Measurements from ENCODE around the gene PIAS1.

The PIAS1 gene

GRCh38 chr15:68188647-68189046 lies 134.5 kb downstream of the PIAS1 start:
- Histone ChIP-seq H3K27ac (ENCODE audit: low read length) (no peak overlapping the region), H3K4me1 (ENCODE audit: insufficient read depth, low read length) (peaks cover 4% of the 10 kb centered on the region; the same call in 1 of the 2 replicates), H3K4me3 (ENCODE audit: low read length) (no peak overlapping the region), H3K9me3 (ENCODE audit: insufficient read depth, low read depth, low read length) (no peaks in the 10 kb centered on the region), H3K27me3 (ENCODE audit: insufficient read depth, low read length) (no peaks in the 10 kb centered on the region), H3K36me3 (ENCODE audit: insufficient read depth, low read depth, low read length) (peaks cover 77% of the 10 kb centered on the region), H3K9ac (ENCODE audit: low read depth, low read length) (no peak overlapping the region)

GRCh38 chr15:68190048-68190447 lies 135.9 kb downstream of the PIAS1 start:
- peaks cover 67% of the 10 kb centered on the region for H3K36me3 ChIP-seq (ENCODE audit: insufficient read depth, low read depth, low read length)
- no peak overlapping the region for H3K27ac ChIP-seq (ENCODE audit: low read length)
- H3K4me1 ChIP-seq (ENCODE audit: insufficient read depth, low read length) = peaks cover 4% of the 10 kb centered on the region; the same call in 1 of the 2 replicates
- no peak overlapping the region for H3K4me3 ChIP-seq (ENCODE audit: low read length)
- H3K9me3 ChIP-seq (ENCODE audit: insufficient read depth, low read depth, low read length) = no peaks in the 10 kb centered on the region
- H3K9ac ChIP-seq (ENCODE audit: low read depth, low read length) = no peak overlapping the region
- H3K27me3 ChIP-seq (ENCODE audit: insufficient read depth, low read length) = no peaks in the 10 kb centered on the region

DNA sequence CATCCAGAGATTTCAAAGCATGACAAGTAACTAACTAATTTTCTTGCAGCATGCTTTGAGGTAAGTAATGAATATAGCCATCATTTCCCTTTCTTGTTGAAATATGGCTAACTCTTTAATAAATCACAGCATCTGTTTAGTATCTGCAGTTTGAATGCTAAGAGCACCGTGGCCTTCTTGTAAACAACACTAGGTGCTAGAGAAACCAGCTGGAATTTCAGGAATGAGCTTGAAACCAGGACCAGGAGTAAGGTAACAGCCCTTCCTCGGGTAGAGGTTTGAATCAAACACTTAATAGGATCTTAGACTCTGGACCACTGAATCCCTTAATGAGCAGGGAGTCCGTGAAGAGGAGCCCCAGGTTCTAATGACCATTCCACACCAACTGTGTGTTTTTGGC lies 137.4 kb downstream of the PIAS1 start:
- Histone ChIP-seq H3K27ac (ENCODE audit: low read length) (no peak overlapping the region), H3K27me3 (ENCODE audit: insufficient read depth, low read length) (no peaks in the 10 kb centered on the region), H3K9ac (ENCODE audit: low read depth, low read length) (no peak overlapping the region), H3K4me3 (ENCODE audit: low read length) (no peak overlapping the region), H3K4me1 (ENCODE audit: insufficient read depth, low read length) (peaks cover 4% of the 10 kb centered on the region; the same call in 1 of the 2 replicates), H3K36me3 (ENCODE audit: insufficient read depth, low read depth, low read length) (peaks cover 59% of the 10 kb centered on the region), H3K9me3 (ENCODE audit: insufficient read depth, low read depth, low read length) (no peaks in the 10 kb centered on the region)

DNA sequence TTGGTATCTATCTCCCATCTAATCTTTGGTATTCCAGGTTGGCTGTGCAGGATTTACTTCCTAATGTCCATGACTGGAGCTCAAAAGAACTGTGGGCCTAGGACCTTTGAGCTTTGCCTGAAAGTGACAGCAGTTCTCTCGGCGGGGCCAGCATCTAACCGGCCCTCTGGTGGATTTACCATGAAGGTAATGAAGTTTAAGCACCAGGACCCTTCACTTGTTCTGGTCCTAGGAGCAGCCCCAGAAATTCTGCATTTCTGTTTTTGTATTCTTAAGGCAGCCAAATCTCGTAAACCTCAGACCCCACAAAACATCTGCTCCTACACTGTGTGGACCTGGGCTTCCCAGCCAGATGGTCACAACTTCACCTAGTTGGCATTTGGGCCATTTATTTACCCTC lies 138.0 kb downstream of the PIAS1 start:
- Histone ChIP-seq H3K27ac (ENCODE audit: low read length) (no peak overlapping the region), H3K27me3 (ENCODE audit: insufficient read depth, low read length) (no peaks in the 10 kb centered on the region), H3K4me3 (ENCODE audit: low read length) (no peak overlapping the region), H3K4me1 (ENCODE audit: insufficient read depth, low read length) (peaks cover 4% of the 10 kb centered on the region; the same call in 1 of the 2 replicates), H3K36me3 (ENCODE audit: insufficient read depth, low read depth, low read length) (peaks cover 57% of the 10 kb centered on the region), H3K9ac (ENCODE audit: low read depth, low read length) (no peak overlapping the region), H3K9me3 (ENCODE audit: insufficient read depth, low read depth, low read length) (no peaks in the 10 kb centered on the region)

GRCh38 chr15:68192804-68193486 lies 138.8 kb downstream of the PIAS1 start:
- peaks cover 52% of the 10 kb centered on the region for H3K36me3 ChIP-seq (ENCODE audit: insufficient read depth, low read depth, low read length)

GRCh38 chr15:68195336-68196112 lies 141.4 kb downstream of the PIAS1 start:
- no peak overlapping the region for H3K4me3 ChIP-seq (ENCODE audit: low read length)
- no peak overlapping the region for H3K9ac ChIP-seq (ENCODE audit: low read depth, low read length)
- H3K4me1 ChIP-seq (ENCODE audit: insufficient read depth, low read length) = peaks cover 4% of the 10 kb centered on the region; the same call in 1 of the 2 replicates
- peaks cover 36% of the 10 kb centered on the region for H3K36me3 ChIP-seq (ENCODE audit: insufficient read depth, low read depth, low read length)
- H3K9me3 ChIP-seq (ENCODE audit: insufficient read depth, low read depth, low read length) = no peaks in the 10 kb centered on the region
- H3K27me3 ChIP-seq (ENCODE audit: insufficient read depth, low read length) = no peaks in the 10 kb centered on the region
- H3K27ac ChIP-seq (ENCODE audit: low read length) = no peak overlapping the region

More at GRCh38 chr15:68192804-68193486, 138.8 kb downstream of the PIAS1 start:
- peaks cover 4% of the 10 kb centered on the region; the same call in 1 of the 2 replicates for H3K4me1 ChIP-seq (ENCODE audit: insufficient read depth, low read length)
- no peak overlapping the region for H3K9ac ChIP-seq (ENCODE audit: low read depth, low read length)
- no peak overlapping the region for H3K27ac ChIP-seq (ENCODE audit: low read length)
- no peaks in the 10 kb centered on the region for H3K9me3 ChIP-seq (ENCODE audit: insufficient read depth, low read depth, low read length)
- H3K27me3 ChIP-seq (ENCODE audit: insufficient read depth, low read length) = no peaks in the 10 kb centered on the region
- no peak overlapping the region for H3K4me3 ChIP-seq (ENCODE audit: low read length)

GRCh38 chr15:68196445-68197169 lies 142.5 kb downstream of the PIAS1 start:
- Histone ChIP-seq H3K36me3 (ENCODE audit: insufficient read depth, low read depth, low read length) (peaks cover 29% of the 10 kb centered on the region), H3K4me3 (ENCODE audit: low read length) (no peak overlapping the region), H3K4me1 (ENCODE audit: insufficient read depth, low read length) (peaks cover 4% of the 10 kb centered on the region; the same call in 1 of the 2 replicates), H3K9me3 (ENCODE audit: insufficient read depth, low read depth, low read length) (no peaks in the 10 kb centered on the region), H3K9ac (ENCODE audit: low read depth, low read length) (no peak overlapping the region), H3K27me3 (ENCODE audit: insufficient read depth, low read length) (no peaks in the 10 kb centered on the region), H3K27ac (ENCODE audit: low read length) (no peak overlapping the region)

DNA sequence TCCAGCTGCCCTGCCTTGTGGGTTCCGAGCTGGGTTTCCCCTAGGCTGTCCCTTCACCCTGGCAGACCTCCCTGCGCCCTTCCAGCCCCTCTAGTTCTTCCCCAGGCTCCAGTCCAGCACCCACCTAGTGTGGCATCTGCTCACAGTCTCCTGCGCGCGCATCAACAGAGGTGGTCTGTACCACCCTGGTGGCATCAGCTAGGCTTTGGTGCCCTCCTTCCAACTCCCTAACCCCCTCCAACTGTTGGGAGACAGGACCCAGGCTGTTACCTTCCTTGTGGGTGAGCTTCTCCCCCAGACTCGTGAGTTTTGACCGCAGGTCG lies 143.0 kb downstream of the PIAS1 start:
- Histone ChIP-seq H3K9me3 (ENCODE audit: insufficient read depth, low read depth, low read length) (no peaks in the 10 kb centered on the region), H3K4me1 (ENCODE audit: insufficient read depth, low read length) (peaks cover 5% of the 10 kb centered on the region; the same call in 1 of the 2 replicates), H3K27ac (ENCODE audit: low read length) (no peak overlapping the region), H3K36me3 (ENCODE audit: insufficient read depth, low read depth, low read length) (peaks cover 25% of the 10 kb centered on the region), H3K27me3 (ENCODE audit: insufficient read depth, low read length) (no peaks in the 10 kb centered on the region), H3K4me3 (ENCODE audit: low read length) (no peak overlapping the region), H3K9ac (ENCODE audit: low read depth, low read length) (no peak overlapping the region)

DNA sequence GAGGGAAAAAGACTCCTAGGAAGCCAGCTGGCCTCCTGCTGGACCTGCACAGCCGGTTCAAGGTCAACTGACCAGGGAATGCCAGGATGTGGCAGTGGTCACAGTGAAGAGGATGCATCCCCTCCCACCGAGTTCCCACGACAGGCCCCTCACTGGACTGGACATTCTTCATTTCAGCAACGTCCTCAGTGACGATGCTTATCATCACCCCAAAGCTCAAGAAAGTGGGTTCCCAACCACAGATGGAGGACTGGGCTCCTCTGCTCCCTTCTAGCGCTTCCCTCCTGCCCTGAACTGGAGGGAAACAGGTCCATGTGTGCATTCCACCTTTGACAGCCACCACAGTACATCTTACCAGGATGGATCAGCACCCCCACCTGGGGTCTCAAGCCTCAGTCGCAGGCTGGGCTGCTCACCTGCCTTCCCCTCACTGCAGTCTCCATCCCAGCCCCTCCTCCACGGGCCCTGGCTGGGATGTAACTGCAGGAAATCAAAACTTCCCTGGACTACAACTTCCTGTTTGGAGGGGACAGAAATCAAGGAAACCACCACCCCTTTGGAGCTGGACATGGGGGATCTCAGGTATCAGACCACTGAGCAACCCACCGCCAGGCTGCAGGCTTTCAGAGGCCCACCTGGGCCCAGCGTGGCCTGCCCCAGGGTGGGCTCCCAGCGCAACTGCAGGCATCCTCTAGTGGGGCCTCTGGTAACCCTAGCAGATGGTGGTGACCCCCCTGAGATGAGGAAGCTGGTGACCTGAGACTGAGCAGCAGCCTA lies 143.7 kb downstream of the PIAS1 start:
- H3K27ac ChIP-seq (ENCODE audit: low read length) = no peak overlapping the region
- H3K9ac ChIP-seq (ENCODE audit: low read depth, low read length) = no peak overlapping the region
- no peak overlapping the region for H3K4me3 ChIP-seq (ENCODE audit: low read length)
- H3K9me3 ChIP-seq (ENCODE audit: insufficient read depth, low read depth, low read length) = no peaks in the 10 kb centered on the region
- H3K4me1 ChIP-seq (ENCODE audit: insufficient read depth, low read length) = peaks cover 8% of the 10 kb centered on the region; the same call in 1 of the 2 replicates
- H3K27me3 ChIP-seq (ENCODE audit: insufficient read depth, low read length) = no peaks in the 10 kb centered on the region
- peaks cover 17% of the 10 kb centered on the region for H3K36me3 ChIP-seq (ENCODE audit: insufficient read depth, low read depth, low read length)

DNA sequence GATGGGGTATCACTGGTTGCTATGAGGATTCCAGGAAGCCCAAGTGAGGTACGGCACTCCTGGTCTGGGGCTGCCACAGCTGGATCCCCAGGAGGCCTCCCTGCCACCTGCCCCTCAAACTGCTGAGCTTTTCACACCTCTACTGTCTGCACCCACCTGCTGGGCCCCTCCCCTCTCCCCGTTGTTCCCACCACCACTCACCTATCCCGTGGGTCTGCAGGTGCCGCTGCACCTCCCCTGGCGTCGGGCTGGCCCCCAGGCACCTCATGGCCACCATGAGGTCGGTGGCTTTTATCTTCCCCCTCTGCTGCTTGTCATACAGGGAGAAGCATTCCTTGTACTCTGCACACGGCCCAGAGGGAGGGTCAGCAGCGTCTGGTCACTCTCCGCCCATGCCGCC lies 145.2 kb downstream of the PIAS1 start:
- H3K36me3 ChIP-seq (ENCODE audit: insufficient read depth, low read depth, low read length) = peaks cover 5% of the 10 kb centered on the region; the same call in 1 of the 2 replicates
- H3K9me3 ChIP-seq (ENCODE audit: insufficient read depth, low read depth, low read length) = no peaks in the 10 kb centered on the region
- no peaks in the 10 kb centered on the region for H3K27me3 ChIP-seq (ENCODE audit: insufficient read depth, low read length)
- no peak overlapping the region for H3K4me3 ChIP-seq (ENCODE audit: low read length)
- H3K9ac ChIP-seq (ENCODE audit: low read depth, low read length) = no peak overlapping the region
- H3K4me1 ChIP-seq (ENCODE audit: insufficient read depth, low read length) = peaks cover 8% of the 10 kb centered on the region; the same call in 1 of the 2 replicates
- H3K27ac ChIP-seq (ENCODE audit: low read length) = no peak overlapping the region
